Measurements from ENCODE around the gene ADM5. TPM values are rescaled to one million over a fixed set of nuclear protein-coding genes. Genes with fewer than 3 reads are reported as not detected.

Gene ADM5
- total RNA-seq, 1 donor from 2014 or later = 0.78 TPM

- DNase-seq = no peak
Observed at GRCh38 chr19:49658566-49659442, 30.6 kb upstream of the ADM5 start.

GRCh38 chr19:49660338-49660961, 28.9 kb upstream of the ADM5 start:
- DNase-seq = no peak

GRCh38 chr19:49662011-49662410, 27.4 kb upstream of the ADM5 start:
- DNase-seq = no peak

- DNase-seq = no peak
Observed at GRCh38 chr19:49663224-49663623, 26.2 kb upstream of the ADM5 start.

- peak; percentile 87 for DNase-seq
Observed at GRCh38 chr19:49664171-49665035, 25.0 kb upstream of the ADM5 start.

GRCh38 chr19:49665036-49665350, 24.4 kb upstream of the ADM5 start:
- DNase-seq = no peak

- peak; percentile 92 for DNase-seq
Observed at GRCh38 chr19:49665351-49666119, 23.9 kb upstream of the ADM5 start, which contains the start of the genes BCL2L12 and IRF3. BCL2L12 (plus strand) TSS chr19:49665933; CDS start chr19:49666693, 760 bp downstream. IRF3 (minus strand) TSS chr19:49665857; CDS start chr19:49664838, 1,019 bp downstream.

GRCh38 chr19:49666120-49666444, 23.3 kb upstream of the ADM5 start:
- no peak for DNase-seq

- DNase-seq = no peak
Observed at GRCh38 chr19:49667473-49667872, 21.9 kb upstream of the ADM5 start.

GRCh38 chr19:49669516-49669915, 19.9 kb upstream of the ADM5 start:
- DNase-seq = no peak

GRCh38 chr19:49672131-49672919, 17.1 kb upstream of the ADM5 start:
- peak; percentile 27 for DNase-seq

- no peak for DNase-seq
Observed at GRCh38 chr19:49676136-49676783, 13.1 kb upstream of the ADM5 start.

- peak; percentile 100 for DNase-seq
Observed at GRCh38 chr19:49676784-49677230, 12.6 kb upstream of the ADM5 start.

GRCh38 chr19:49677231-49677900, 12.0 kb upstream of the ADM5 start, which contains the start of gene PRMT1:
PRMT1 (plus strand) TSS chr19:49677271; CDS start chr19:49677281, 10 bp downstream.
- no peak for DNase-seq

- DNase-seq = no peak
Observed at GRCh38 chr19:49677901-49678674, 11.3 kb upstream of the ADM5 start.

GRCh38 chr19:49678985-49679770, 10.2 kb upstream of the ADM5 start:
- DNase-seq = no peak

GRCh38 chr19:49679771-49680413, 9.5 kb upstream of the ADM5 start:
- DNase-seq = no peak

Data from occipital lobe (tissue), 2 donors.